Upper lobe of left lung (tissue), 6 donors: ENCODE results near the gene RASA3. TPM values are rescaled to one million over a fixed set of nuclear protein-coding genes. Genes with fewer than 3 reads are reported as not detected.

Experiments used
- ATAC-seq, 2 donors: fragments of 200-7000 bp; cut with Tn5 transposase; one replicate each; pipeline ENCODE4 v1.9.1; 2022; ENCODE audit warnings: mild to moderate bottlenecking in 2 of 2, moderate library complexity in 2 of 2; ENCODE audit not compliant: low FRiP score in 2 of 2
- DNase-seq, 2 donors: peaks; one replicate each; pipeline ENCODE4 v3.0.0-alpha.2; 2019 to 2020
- H3K27ac ChIP-seq, 4 donors: fragments of 200-600 bp; sonication (generic); one replicate each; pipeline ENCODE4 v1.5.1; 2016 to 2019
- H3K27me3 ChIP-seq, 4 donors: fragments of 200-600 bp; sonication (generic); one replicate each; pipeline ENCODE4 v1.5.1; 2017 to 2019
- H3K36me3 ChIP-seq, 4 donors: fragments of 200-600 bp; sonication (generic); one replicate each; pipeline ENCODE4 v1.5.1; 2016 to 2019
- H3K4me1 ChIP-seq, 4 donors: fragments of 200-600 bp; sonication (generic); one replicate each; pipeline ENCODE4 v1.5.1; 2018 to 2019
- H3K4me3 ChIP-seq, 4 donors: fragments of 200-600 bp; sonication (generic); one replicate each; pipeline ENCODE4 v1.5.1; 2017 to 2019; ENCODE audit warnings: mild to moderate bottlenecking in 2 of 4, moderate library complexity in 1 of 4
- H3K9me3 ChIP-seq, 4 donors: fragments of 200-600 bp; sonication (generic); one replicate each; pipeline ENCODE4 v1.5.1; 2018 to 2019
- CTCF ChIP-seq, 6 experiments: fragments of 450-650 bp in 4 of 6; fragments of 200-600 bp in 2 of 6; sonication (generic) in 2 of 6; IDR thresholded peaks; one replicate each; pipeline ENCODE4 v1.5.1; 2016 to 2019; ENCODE audit warnings: antibody characterized with exemption in 6 of 6
- EP300 ChIP-seq, 4 donors: sonication (generic); formaldehyde crosslinking; IDR thresholded peaks; one replicate each; pipeline ENCODE4 v1.5.1; 2017; ENCODE audit warnings: antibody characterized with exemption in 4 of 4, control low read depth in 2 of 4
- POLR2A ChIP-seq, 4 donors: fragments of 450-650 bp; IDR thresholded peaks; one replicate each; pipeline ENCODE4 v1.5.1; 2016 to 2017; ENCODE audit warnings: antibody characterized with exemption in 4 of 4, mild to moderate bottlenecking in 2 of 4
- POLR2AphosphoS5 ChIP-seq, 2 donors: sonication (generic); formaldehyde crosslinking; IDR thresholded peaks; one replicate each; pipeline ENCODE4 v1.5.1; 2017; ENCODE audit warnings: antibody characterized with exemption in 2 of 2
- WGBS, 2 donors: methylation state at CpG; one replicate each; pipeline ENCODE4 v1.1.5; 2017 to 2018; 5-methylcytosine and 5-hydroxymethylcytosine counted together
- total RNA-seq, 6 donors: library from RNA; depleted of rRNA in 4 of 6; stranded (reverse); fragments of >200 nt in 4 of 6; gene quantifications; one replicate each; pipeline versions ENCODE4 v1.1.0 to v1.2.1, GENCODE V29; 2016 to 2021
- donor health status: DM: no; HTN: no; CAD: no; lungs with moderate emphysema.
- donor health status: DM: no; HTN: yes; CAD: no; lungs with severe emphysema.

The RASA3 gene
- total RNA-seq, 6 donors from 2014 or later: 11.4 to 52.4 (median 18.4) TPM

DNA sequence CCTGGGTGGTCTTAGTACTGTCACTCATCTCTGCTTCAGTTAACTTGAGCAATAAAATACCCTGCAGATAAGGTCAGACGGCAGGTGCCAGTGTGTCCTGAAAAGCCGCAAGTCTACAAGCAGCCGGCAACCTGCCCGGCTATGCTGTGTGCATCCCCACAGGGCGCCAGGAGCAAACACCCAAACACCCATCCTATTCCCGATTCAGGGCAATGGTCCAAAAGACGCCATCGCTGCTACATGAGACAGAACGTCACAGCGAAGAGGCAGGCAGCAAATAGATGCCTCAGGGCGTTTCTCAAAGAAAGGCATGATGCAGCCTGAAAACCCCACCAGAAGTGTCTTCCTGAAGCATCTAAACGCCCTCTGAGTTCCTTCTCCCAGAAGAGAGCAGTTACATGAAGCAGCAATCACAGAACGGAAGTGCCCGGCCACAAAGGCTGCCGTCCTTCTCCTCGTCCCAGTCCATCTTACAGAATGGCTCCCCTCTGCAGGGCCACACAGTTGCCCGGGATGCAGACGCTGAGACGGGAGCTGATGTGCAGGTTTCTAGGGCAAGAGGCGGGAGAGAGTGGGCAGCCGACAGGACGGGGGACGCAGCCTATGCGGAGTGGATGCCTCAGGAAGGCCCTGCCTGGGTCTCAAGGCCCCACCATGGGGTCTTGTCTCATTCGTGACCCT, 35.1 kb downstream of the RASA3 start:
- 82 to 90% methylated on average over 12 to 25 of the region's 25 CpGs for WGBS, 2 donors
- TF ChIP-seq EP300 (IDR thresholded peaks at IDR 0.05) (no peak), POLR2A (IDR thresholded peaks at IDR 0.05) (no peak), CTCF (IDR thresholded peaks at IDR 0.05) (no peak), POLR2AphosphoS5 (IDR thresholded peaks at IDR 0.05) (no peak)

DNA sequence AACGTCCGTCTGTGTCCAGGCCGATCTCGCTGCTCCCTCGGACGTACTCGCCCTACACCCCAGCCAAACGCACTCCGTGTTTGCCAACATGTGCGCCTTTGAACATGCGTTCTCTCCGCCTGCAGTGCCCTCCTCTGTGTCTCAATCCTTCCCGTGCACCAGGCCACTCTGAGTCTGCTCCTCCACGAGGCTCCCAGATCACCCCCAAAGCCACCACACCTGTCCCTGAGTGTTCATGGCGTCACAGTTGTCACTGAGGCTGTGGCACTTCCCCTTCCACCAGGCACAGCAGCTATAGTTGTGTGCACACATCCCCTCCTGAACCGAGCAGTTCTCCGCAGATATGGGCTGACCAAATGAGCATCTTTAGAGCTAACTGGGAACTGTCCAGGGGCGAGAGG, 35.6 kb downstream of the RASA3 start:
- TF ChIP-seq POLR2AphosphoS5 (IDR thresholded peaks at IDR 0.05) (no peak), POLR2A (IDR thresholded peaks at IDR 0.05) (no peak), EP300 (IDR thresholded peaks at IDR 0.05) (no peak), CTCF (IDR thresholded peaks at IDR 0.05) (no peak)
- Histone ChIP-seq H3K4me1 (peaks cover 0 to 31% (median 12%) of the 10 kb centered on the region in 4 donors), H3K9me3 (peaks cover 0 to 3% (median 0%) of the 10 kb centered on the region in 4 donors), H3K36me3 (no peaks in the 10 kb centered on the region), H3K4me3 (no peak overlapping the region), H3K27ac (no peak overlapping the region), H3K27me3 (no peaks in the 10 kb centered on the region)
- 87 to 93% methylated on average over 18 of the region's 18 CpGs for WGBS, 2 donors
- no peak for ATAC-seq
- peak in 1 of 2 donors; percentile 12 for DNase-seq

More for the DNA sequence above, 35.1 kb downstream of the RASA3 start:
- DNase-seq: peak in 1 of 2 donors; percentile 8
- Histone ChIP-seq H3K4me3 (no peak overlapping the region), H3K4me1 (peaks cover 0 to 35% (median 12%) of the 10 kb centered on the region in 4 donors), H3K27ac (no peak overlapping the region), H3K9me3 (peaks cover 0 to 3% (median 0%) of the 10 kb centered on the region in 4 donors), H3K36me3 (no peaks in the 10 kb centered on the region), H3K27me3 (no peaks in the 10 kb centered on the region)
- ATAC-seq: no peak

- TF ChIP-seq EP300 (IDR thresholded peaks at IDR 0.05) (no peak), POLR2A (IDR thresholded peaks at IDR 0.05) (no peak), CTCF (IDR thresholded peaks at IDR 0.05) (no peak), POLR2AphosphoS5 (IDR thresholded peaks at IDR 0.05) (no peak)
- no peak for ATAC-seq
- 88 to 89% methylated on average over 16 to 21 of the region's 24 CpGs for WGBS, 2 donors
Measured at GRCh38 chr13:114096031-114096485, 36.4 kb downstream of the RASA3 start.

DNA sequence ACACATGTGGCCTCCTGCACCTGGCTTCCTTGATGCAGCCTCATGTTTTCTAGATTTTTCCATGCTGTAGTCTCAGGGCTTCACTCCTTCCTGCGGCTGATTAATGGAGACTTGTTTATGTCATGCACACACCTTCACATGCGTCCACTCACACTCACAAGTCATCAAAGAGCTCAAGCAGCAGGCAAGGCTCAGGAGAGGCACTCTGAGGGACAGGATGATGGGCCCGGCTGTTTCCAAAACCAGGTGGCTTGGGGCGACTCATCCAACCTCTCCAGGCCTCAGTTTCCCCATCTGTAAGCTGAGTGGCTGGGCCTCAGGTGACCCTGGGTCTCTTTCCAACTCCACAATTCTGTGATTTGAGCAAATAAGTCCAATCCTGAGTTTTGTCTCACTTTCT, 36.9 kb downstream of the RASA3 start:
- TF ChIP-seq POLR2A (IDR thresholded peaks at IDR 0.05) (no peak), EP300 (IDR thresholded peaks at IDR 0.05) (no peak), POLR2AphosphoS5 (IDR thresholded peaks at IDR 0.05) (no peak)
- peaks cover 0 to 3% (median 0%) of the 10 kb centered on the region in 4 donors for H3K9me3 ChIP-seq
- no peak for ATAC-seq
- H3K36me3 ChIP-seq: no peaks in the 10 kb centered on the region
- H3K4me3 ChIP-seq: no peak overlapping the region
- H3K27me3 ChIP-seq: no peaks in the 10 kb centered on the region
- DNase-seq: peak in 1 of 2 donors; percentile 10
- 92 to 96% methylated on average over 4 of the region's 4 CpGs for WGBS, 2 donors
- H3K4me1 ChIP-seq: peaks cover 0 to 21% (median 9%) of the 10 kb centered on the region in 4 donors
- no peak overlapping the region for H3K27ac ChIP-seq

More at GRCh38 chr13:114096031-114096485, 36.4 kb downstream of the RASA3 start:
- H3K27me3 ChIP-seq: no peaks in the 10 kb centered on the region
- peaks cover 0 to 3% (median 0%) of the 10 kb centered on the region in 4 donors for H3K9me3 ChIP-seq
- no peak overlapping the region for H3K27ac ChIP-seq
- DNase-seq: peak; percentile 14 to 59
- H3K4me1 ChIP-seq: peaks cover 0 to 24% (median 11%) of the 10 kb centered on the region in 4 donors
- no peaks in the 10 kb centered on the region for H3K36me3 ChIP-seq
- H3K4me3 ChIP-seq: no peak overlapping the region

- H3K36me3 ChIP-seq: no peaks in the 10 kb centered on the region
- peaks cover 0 to 9% (median 2%) of the 10 kb centered on the region in 4 donors for H3K4me1 ChIP-seq
- no peak overlapping the region for H3K4me3 ChIP-seq
- TF ChIP-seq EP300 (IDR thresholded peaks at IDR 0.05) (no peak), POLR2A (IDR thresholded peaks at IDR 0.05) (no peak), CTCF (IDR thresholded peaks at IDR 0.05) (no peak), POLR2AphosphoS5 (IDR thresholded peaks at IDR 0.05) (no peak)
- no peak for DNase-seq
- peaks cover 0 to 3% (median 0%) of the 10 kb centered on the region in 4 donors for H3K9me3 ChIP-seq
- no peak for ATAC-seq
- no peaks in the 10 kb centered on the region for H3K27me3 ChIP-seq
- no peak overlapping the region for H3K27ac ChIP-seq
Measured at GRCh38 chr13:114093118-114093517, 39.3 kb downstream of the RASA3 start.
